PC-9 (cell line): Measurements from ENCODE around the gene CNTLN.

Experiments used
- CTCF ChIP-seq: fragments of 200-600 bp; sonication (generic); conservative IDR thresholded peaks from 2 replicates; pipeline ENCODE4 v1.6.1; 2017; ENCODE audit warnings: mixed run types, antibody characterized with exemption, mild to moderate bottlenecking, moderate library complexity
- EZH2 ChIP-seq: fragments of 200-600 bp; sonication (generic); IDR thresholded peaks from 2 replicates; pipeline ENCODE4 v1.8.0; 2017; ENCODE audit warnings: antibody characterized with exemption, low read depth

DNA sequence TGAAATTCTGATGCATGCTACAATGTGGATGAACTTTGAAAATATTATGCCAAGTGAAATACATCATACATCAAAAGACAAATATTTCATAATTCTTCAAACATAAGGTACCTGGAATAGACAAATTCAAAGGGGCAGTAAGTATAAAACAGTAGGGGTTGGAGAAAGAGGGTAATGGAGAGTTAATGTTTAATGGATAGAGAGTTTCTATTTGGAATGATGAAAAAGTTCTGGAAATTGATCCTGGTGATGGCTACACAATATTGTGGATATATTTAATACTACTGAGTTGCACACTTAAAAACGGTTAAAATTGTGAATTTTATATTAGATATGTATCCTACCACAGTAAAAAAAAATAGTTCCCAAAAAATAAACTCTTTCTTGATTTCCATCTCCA lies 14.6 kb upstream of the CNTLN start:
- TF ChIP-seq CTCF: no peak
- TF ChIP-seq EZH2: no peak
